Activated CD4-positive, alpha-beta T cell treated with anti-CD3 and anti-CD28 coated beads, Interleukin-2, amount 50 U/mL, for 1 hour (primary cell): ENCODE measurements around the gene NEIL1.
"Not testable (repeated sequence)": the region's sequence is repeated elsewhere in the genome, so short reads cannot be mapped to it uniquely, and the experiment has no call there.

Experiments used
- DNase-seq: peaks from one replicate; pipeline ENCODE4 v3.0.0-alpha.2; 2020

Gene NEIL1

GRCh38 chr15:75383986-75384385, 37.1 kb downstream of the NEIL1 start:
- not testable (repeated sequence) for DNase-seq

DNA sequence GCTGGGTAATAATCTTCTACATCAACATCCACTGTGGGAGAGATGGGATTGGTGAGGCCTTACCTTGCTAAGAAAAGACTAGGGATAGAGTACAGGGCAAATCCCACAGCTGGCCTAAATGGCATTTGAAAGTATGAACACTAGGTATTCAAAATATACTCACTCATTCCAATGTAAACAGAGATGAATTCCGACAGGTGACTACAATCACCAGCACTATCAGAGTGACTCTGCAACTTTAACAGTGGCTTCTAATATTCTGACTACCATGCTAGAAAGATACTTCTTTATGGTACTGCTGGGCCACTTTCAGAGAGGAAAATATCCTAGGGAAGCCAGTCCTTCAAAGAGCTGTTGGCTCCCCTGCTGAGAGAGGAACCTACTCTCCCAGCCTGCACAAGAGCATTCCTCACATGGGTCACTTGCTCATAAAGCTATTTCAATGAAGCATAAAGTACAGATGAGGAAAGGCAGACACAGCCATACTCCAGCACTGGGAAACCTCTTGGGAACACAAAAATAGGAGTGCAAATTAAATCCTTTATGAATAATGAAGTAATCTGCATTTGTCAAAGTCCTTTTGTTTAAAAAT, 43.0 kb downstream of the NEIL1 start:
- no peak for DNase-seq

GRCh38 chr15:75397494-75397893, 50.7 kb downstream of the NEIL1 start:
- DNase-seq, result no peak

GRCh38 chr15:75403892-75404291, 57.1 kb downstream of the NEIL1 start:
- DNase-seq, result no peak
